ENCODE data around the gene C9orf40.
A peak's percentile ranks its signal among the peaks of the same experiment; 100 is the strongest.

Gene C9orf40

DNA sequence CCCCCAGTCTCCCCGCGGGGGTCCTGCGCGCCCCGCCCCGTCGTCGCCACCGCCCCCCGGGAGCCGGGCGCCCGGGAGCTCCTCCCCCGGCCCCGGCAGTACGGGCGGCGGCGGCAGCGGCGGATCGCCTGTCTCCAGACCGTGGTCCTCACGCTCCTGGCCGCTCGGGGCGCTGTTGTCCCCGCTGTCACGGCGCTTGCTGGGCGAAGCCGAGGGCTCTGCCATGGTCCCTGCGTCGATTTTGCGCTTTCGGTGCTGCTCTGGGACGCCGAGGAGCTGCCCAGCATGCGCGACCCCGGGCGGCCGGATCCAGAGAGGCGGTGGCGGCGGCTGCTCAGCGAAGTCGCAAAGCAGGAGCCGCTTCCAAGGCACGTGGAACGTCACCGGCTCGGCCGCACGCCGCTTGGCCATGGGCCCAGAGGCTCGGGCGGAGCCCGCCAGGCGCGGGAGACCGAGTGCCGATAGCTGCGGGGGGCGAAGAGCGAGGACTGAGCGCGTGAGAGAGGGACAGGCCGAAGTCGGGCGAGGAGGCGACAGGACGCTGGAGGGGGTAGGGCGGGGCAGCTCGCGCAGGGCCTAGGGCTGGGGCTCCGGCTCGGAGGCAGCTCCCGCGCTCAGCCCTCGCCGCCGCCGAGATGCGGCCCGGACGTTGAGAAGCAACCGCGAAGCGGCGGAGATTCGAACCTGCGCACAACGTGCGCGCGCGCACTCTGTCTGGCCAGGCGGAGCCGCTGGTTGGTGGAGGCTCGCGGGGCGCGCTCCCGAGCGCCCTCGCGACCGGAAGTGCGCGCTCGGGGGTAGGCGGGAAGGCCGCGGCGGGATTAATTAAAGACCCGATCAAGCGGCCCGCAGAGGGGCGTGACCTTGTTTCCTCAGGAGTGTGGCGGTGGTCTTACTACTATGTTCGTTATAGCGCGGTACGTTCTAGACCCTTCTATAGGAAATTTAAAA lies at the start of gene C9orf40:
Gene C9orf40 (minus strand): TSS at position 712 of the 951 bp plus-strand sequence. CDS start 301 bp downstream, at position 411.
- DNase-seq = peak; percentile 70

- peak; percentile 46 for DNase-seq
Measured at GRCh38 chr9:75001719-75002421, 49.2 kb upstream of the C9orf40 start.

- DNase-seq = no peak
Measured at GRCh38 chr9:75000835-75001234, 48.1 kb upstream of the C9orf40 start.

GRCh38 chr9:74985041-74985440 lies 32.3 kb upstream of the C9orf40 start:
- no peak for DNase-seq

- DNase-seq = no peak
Measured at GRCh38 chr9:74983709-74984108, 31.0 kb upstream of the C9orf40 start.

DNA sequence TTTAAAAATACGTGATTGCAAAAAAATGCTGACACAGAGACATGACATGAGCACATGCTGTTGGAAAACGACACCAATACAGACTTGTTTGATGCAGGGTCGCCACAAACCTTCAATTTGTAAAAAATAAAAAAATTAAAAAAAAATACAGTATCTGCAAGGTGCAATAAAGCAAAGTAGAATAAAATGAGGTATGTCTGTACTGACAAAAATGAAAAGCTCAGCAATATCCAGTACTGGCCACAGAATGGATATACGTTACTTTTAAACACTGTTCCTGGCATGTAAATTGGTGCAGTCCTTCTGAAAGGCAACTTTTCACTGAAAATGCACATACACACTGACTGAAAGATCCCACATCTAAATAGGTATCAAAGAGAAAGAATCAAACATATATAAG lies 27.1 kb upstream of the C9orf40 start:
- no peak for DNase-seq

DNA sequence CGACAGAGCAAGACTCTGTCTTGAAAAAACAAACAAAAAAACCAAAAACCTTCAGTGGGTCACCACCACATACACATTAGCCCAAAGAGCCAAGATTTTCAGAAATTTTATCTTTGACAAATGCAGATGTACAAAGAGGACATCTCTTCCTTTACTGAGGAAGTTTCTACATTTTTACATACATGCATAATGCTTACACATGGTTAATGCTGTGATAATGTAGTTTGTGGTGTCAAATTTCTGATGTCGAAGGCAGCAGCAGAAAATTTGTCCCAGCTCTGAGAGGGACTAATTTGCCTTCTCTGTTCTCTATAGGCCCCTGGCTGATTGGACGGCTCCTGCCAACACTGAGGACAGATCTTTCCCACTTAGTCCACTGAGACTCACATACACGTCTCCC lies 24.6 kb upstream of the C9orf40 start:
- no peak for DNase-seq

DNA sequence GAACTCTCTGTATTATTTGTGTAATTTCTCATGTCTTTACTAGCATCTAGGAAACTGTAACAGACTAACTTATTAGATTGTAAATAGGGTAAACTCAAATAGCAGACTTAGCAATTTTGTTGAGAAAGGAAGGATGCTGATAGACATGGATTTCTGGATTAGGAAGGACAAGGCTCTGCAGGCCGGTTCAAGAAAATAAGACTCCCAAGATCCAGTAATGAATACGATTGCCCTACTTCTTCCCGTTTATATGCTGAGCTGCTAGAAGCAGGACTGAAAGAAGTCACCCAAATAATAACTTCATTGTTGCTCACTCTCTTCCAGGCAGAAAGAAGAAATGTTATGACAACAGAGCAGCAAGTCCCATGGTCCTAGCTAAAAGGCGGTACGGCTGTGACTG lies 22.8 kb upstream of the C9orf40 start:
- no peak for DNase-seq

GRCh38 chr9:74974558-74974957 lies 21.8 kb upstream of the C9orf40 start:
- no peak for DNase-seq

GRCh38 chr9:74973714-74974113 lies 21.0 kb upstream of the C9orf40 start:
- DNase-seq = no peak

DNA sequence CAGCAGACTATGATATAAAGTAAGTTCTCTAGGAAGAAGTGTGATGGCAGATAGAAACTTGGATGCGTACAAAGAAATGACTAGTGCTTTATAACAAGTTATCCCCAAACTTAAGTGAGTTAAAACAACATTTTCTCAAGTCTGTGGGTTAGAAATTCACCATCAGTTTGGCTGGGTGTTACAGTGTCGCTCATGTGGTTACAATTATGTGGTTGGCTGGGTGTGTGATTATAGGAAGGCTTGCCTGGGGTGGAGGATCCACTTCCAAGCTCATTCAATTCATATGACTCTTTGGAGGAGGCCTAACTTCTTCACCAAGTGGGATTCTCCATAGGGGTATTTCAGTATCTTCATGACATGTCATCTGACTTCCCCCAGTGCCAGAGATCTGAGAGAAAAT lies 10.3 kb upstream of the C9orf40 start:
- no peak for DNase-seq

DNA sequence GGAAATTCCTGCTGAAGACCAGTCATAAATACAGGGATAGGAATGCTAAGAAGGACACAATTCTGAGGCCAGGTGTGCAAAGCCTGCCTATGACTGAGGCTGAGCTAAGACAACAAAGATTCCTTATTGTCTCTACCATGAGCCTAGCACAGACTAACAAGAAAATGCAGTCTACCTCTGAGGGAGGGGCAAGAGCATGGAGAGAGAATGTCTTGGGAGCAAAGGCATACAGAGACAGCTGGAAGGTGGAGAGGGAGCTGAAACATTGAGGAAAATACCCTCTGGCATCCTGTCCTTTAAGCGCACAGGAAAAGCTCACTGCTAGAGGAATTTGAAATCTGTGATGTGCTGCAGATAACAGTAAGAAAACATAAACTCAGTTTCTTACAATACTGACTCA lies 8.8 kb upstream of the C9orf40 start:
- DNase-seq = no peak

- DNase-seq = no peak
Measured at GRCh38 chr9:74960561-74960960, 7.8 kb upstream of the C9orf40 start.

DNA sequence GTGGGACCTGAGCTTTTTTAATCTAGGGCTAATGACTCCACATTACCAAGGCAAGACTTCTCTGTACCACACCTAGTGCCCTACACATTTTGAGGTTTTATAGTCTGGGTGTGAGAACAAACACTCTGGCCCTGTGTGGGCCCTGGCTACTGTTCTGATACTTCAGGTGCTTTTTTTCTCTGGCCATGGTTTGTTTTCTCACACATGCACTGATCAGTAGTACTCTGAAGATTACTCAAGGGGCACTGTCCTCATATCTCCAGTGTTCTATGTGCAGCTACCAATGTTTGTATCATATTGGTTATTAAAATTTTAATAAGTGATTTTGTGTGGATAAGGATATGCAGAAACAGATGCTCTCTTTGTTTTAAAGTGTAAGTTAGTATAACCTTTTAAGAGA lies 5.9 kb upstream of the C9orf40 start:
- no peak for DNase-seq

GRCh38 chr9:74953235-74953751 lies 581 bp upstream of the C9orf40 start:
- DNase-seq = no peak

GRCh38 chr9:74951725-74952151 lies 974 bp downstream of the C9orf40 start:
- DNase-seq = no peak

DNA sequence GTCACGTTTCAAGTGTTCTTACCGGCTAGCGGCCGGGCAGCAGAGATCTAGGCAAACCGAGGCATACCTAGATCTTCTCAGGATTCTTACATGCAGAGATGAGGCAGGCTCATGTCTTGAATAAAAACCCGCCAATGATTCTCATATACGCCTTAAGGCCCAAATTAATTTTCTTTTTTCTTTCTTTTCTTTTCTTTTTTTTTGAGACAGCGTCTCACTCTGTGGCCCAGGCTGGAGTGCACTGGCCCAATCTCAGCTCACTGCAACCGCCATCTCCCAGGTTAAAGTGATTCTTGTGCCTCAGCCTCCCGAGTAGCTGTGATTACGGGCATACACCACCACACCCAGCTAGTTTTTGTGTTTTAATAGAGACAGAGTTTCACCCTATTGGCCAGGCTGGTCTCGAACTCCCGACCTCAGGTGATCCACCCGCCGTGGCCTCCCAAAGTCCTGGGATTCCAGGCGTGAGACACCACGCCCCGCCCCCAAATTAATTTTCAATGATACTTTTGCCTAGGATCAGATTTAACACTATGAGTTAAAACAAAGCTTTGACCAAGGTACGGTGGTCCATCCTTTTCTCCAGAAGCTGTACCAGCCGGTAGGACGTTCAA lies 1.5 kb downstream of the C9orf40 start:
- DNase-seq = no peak

- DNase-seq = no peak
Measured at GRCh38 chr9:74949859-74950855, 2.6 kb downstream of the C9orf40 start.

DNA sequence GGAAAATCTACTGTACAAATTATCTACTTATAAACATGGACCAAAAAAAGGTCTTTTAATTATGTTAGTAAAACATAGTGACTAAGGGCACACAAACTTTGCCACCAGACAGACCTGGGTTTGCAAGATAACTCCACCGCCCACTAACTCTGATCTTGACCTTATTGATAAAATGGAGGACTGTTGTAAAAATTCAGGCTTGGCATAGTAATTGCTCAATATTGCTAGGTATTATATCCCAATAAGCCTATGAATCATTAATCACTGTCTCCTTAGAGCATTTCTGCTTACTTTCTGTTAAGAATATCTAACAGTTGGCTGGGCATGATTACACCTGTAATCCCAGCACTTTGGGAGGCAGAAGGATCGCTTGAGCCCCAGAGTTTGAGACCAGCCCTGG lies 3.8 kb downstream of the C9orf40 start:
- DNase-seq = no peak

- no peak for DNase-seq
Measured at GRCh38 chr9:74946686-74947085, 6.0 kb downstream of the C9orf40 start.

- DNase-seq = no peak
Measured at GRCh38 chr9:74942801-74943200, 9.9 kb downstream of the C9orf40 start.

DNA sequence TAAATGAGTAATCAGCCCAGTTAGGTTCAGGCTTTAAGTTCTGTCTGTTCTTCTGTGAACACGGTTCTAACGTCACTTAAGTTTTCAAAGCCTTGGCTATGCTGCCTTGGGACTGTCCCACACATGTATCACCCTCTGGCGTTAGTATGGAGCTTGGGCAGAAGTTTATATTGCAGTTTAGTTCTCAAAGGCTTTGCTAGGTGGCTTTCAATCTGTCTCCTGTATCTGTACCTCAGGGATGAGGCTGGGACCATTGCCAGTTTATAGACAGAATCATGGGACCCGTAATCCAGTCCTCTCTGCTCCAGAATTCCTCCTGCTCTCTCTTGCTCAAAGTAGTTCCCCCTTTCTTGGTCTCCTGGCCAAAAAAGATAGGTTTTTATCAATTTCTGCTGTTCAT lies 12.1 kb downstream of the C9orf40 start:
- DNase-seq = no peak

All from NCI-H1694 (cell line).